AG10803 (cell line): ENCODE results near the gene SASH1.

ENCODE experiments used
- DNase-seq: peaks from one replicate; pipeline ENCODE4 v3.0.0; 2010; ENCODE audit warnings: low read depth
- H3K4me3 ChIP-seq: 2 replicates; pipeline ENCODE4 v1.5.1; 2011; ENCODE audit warnings: mild to moderate bottlenecking, low read length, control low read depth
- TF ChIP-seq, protein P1 (sequence below): conservative IDR thresholded peaks from 2 replicates; pipeline ENCODE4 v1.5.1; 2011; ENCODE audit warnings: mild to moderate bottlenecking, low read length, control low read depth, inconsistent platforms

SASH1 gene

DNA sequence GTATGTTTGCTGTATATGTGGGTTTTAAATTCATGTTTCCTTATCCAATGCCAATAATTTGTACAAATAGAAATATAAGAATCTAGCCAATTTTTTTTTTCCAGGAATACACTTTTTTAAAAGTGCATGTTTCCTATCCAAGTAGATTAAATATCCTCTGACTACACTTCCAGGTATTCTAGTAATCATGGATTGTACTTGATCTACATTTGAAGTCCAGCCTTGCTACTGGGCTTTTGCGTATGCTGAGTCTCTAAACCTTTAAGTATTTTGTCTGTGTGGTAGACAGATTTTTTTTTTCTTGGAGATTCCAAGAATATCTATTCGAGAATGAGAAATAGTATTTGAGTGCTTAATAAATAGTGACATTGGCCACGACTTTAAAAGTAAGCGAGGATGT lies 188.3 kb downstream of the SASH1 start:
- H3K4me3 ChIP-seq: peak overlapping the region; percentile 34
- TF ChIP-seq, protein P1, sequence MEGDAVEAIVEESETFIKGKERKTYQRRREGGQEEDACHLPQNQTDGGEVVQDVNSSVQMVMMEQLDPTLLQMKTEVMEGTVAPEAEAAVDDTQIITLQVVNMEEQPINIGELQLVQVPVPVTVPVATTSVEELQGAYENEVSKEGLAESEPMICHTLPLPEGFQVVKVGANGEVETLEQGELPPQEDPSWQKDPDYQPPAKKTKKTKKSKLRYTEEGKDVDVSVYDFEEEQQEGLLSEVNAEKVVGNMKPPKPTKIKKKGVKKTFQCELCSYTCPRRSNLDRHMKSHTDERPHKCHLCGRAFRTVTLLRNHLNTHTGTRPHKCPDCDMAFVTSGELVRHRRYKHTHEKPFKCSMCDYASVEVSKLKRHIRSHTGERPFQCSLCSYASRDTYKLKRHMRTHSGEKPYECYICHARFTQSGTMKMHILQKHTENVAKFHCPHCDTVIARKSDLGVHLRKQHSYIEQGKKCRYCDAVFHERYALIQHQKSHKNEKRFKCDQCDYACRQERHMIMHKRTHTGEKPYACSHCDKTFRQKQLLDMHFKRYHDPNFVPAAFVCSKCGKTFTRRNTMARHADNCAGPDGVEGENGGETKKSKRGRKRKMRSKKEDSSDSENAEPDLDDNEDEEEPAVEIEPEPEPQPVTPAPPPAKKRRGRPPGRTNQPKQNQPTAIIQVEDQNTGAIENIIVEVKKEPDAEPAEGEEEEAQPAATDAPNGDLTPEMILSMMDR: no peak
- DNase-seq: no peak

- DNase-seq: no peak
- TF ChIP-seq, protein P1: no peak
- no peak overlapping the region for H3K4me3 ChIP-seq
Observed at GRCh38 chr6:148532698-148533097, 190.1 kb downstream of the SASH1 start.

DNA sequence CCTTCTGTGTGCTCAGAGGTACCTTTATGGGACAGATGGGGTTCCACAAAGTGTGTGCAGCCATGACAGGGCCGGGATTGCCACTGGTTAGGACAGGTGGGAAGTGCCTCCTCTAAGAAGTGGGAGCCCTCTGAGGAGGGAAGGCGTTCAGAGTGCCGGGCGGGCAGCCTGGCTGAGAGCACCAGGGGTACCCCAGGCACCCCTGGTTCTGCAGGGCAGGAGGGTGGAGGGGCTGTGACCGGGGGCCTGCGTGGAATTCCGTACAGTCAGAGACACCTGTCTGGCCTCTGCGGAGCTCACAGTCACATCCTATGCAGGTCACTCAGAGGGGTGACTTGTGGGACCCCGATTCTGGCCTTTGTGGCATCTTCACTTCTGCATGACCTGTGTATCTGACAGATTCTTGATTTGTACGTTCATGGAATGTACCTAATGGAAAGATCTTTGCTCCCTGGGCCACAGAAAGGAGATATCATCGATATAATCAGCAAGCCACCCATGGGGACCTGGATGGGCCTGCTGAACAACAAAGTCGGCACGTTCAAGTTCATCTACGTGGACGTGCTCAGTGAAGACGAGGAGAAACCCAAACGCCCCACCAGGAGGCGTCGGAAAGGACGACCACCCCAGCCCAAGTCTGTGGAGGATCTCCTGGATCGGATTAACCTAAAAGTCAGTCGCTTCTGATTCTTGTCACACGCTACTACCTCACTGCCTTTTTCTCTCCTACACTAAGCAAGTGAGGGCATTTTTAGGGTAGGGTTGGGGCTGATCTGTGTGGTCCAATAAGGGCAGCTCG lies 190.9 kb downstream of the SASH1 start:
- no peak for DNase-seq
- H3K4me3 ChIP-seq: no peak overlapping the region
- TF ChIP-seq, protein P1: no peak

DNA sequence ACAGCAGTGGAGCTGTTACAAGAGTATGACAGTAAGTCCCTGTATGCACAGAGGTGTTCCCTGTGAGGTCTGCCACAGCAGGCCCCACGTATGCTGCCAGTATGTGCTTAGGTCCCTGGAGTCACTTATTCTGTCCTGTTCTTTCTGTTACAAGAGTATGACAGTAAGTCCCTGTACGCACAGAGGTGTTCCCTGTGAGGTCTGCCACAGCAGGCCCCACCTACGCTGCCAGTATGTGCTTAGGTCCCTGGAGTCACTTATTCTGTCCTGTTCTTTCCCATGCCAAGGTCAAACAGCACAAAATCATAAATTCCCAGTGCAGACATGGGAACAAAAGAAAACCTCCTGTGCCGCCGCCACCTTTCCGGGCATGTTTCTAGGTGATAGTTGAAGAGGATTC lies 192.2 kb downstream of the SASH1 start:
- DNase-seq: no peak
- TF ChIP-seq, protein P1: no peak
- H3K4me3 ChIP-seq: no peak overlapping the region

- no peak for DNase-seq
- no peak overlapping the region for H3K4me3 ChIP-seq
- TF ChIP-seq, protein P1: no peak
Observed at GRCh38 chr6:148535381-148535780, 192.7 kb downstream of the SASH1 start.

GRCh38 chr6:148535976-148536375 lies 193.3 kb downstream of the SASH1 start:
- no peak overlapping the region for H3K4me3 ChIP-seq
- peak; percentile 98 for DNase-seq
- TF ChIP-seq, protein P1: no peak
